ENCODE results near the gene FDX1.
"Not testable (repeated sequence)": the region's sequence is repeated elsewhere in the genome, so short reads cannot be mapped to it uniquely, and the experiment has no call there.

FDX1 gene

DNA sequence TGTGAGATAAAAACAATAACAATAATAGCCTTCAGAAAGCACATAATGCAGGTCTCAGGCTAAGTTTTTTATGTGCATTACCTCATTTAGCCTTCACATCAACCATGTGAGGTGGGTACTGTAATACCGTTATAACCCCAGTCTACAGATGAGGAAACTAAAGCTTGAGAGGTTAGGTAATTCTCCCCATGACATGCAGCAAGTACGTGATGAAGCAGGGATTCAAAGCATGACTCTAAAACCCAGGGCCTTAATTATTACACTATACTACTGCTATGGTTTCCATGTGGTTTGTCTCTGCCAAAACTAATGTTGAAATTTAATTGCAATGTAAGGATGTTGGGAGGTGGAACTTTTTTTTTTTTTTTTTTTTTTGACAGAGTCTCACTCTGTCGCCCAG is 37.7 kb upstream of the FDX1 start:
- peak in 1 of 2 experiments; percentile 31 for DNase-seq (ENCODE audit: low read depth in 1 of 2, low spot score in 1 of 2)
- H3K27me3 ChIP-seq (ENCODE audit: insufficient read depth, poor library complexity, severe bottlenecking) = no peaks in the 10 kb centered on the region
- TF ChIP-seq GABPA (IDR thresholded peaks at IDR 0.05; ENCODE audit: low read depth) = no peak
- TF ChIP-seq, protein P1, sequence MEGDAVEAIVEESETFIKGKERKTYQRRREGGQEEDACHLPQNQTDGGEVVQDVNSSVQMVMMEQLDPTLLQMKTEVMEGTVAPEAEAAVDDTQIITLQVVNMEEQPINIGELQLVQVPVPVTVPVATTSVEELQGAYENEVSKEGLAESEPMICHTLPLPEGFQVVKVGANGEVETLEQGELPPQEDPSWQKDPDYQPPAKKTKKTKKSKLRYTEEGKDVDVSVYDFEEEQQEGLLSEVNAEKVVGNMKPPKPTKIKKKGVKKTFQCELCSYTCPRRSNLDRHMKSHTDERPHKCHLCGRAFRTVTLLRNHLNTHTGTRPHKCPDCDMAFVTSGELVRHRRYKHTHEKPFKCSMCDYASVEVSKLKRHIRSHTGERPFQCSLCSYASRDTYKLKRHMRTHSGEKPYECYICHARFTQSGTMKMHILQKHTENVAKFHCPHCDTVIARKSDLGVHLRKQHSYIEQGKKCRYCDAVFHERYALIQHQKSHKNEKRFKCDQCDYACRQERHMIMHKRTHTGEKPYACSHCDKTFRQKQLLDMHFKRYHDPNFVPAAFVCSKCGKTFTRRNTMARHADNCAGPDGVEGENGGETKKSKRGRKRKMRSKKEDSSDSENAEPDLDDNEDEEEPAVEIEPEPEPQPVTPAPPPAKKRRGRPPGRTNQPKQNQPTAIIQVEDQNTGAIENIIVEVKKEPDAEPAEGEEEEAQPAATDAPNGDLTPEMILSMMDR (IDR thresholded peaks at IDR 0.05; ENCODE audit: insufficient read depth, low read length) = no peak
- no peak for TF ChIP-seq SPI1 (IDR thresholded peaks at IDR 0.05; ENCODE audit: borderline replicate concordance, low read depth)
- TF ChIP-seq POLR2AphosphoS5 (IDR thresholded peaks at IDR 0.05; ENCODE audit: low read depth) = no peak
- TF ChIP-seq, protein P2, sequence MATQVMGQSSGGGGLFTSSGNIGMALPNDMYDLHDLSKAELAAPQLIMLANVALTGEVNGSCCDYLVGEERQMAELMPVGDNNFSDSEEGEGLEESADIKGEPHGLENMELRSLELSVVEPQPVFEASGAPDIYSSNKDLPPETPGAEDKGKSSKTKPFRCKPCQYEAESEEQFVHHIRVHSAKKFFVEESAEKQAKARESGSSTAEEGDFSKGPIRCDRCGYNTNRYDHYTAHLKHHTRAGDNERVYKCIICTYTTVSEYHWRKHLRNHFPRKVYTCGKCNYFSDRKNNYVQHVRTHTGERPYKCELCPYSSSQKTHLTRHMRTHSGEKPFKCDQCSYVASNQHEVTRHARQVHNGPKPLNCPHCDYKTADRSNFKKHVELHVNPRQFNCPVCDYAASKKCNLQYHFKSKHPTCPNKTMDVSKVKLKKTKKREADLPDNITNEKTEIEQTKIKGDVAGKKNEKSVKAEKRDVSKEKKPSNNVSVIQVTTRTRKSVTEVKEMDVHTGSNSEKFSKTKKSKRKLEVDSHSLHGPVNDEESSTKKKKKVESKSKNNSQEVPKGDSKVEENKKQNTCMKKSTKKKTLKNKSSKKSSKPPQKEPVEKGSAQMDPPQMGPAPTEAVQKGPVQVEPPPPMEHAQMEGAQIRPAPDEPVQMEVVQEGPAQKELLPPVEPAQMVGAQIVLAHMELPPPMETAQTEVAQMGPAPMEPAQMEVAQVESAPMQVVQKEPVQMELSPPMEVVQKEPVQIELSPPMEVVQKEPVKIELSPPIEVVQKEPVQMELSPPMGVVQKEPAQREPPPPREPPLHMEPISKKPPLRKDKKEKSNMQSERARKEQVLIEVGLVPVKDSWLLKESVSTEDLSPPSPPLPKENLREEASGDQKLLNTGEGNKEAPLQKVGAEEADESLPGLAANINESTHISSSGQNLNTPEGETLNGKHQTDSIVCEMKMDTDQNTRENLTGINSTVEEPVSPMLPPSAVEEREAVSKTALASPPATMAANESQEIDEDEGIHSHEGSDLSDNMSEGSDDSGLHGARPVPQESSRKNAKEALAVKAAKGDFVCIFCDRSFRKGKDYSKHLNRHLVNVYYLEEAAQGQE (IDR thresholded peaks at IDR 0.05; ENCODE audit: insufficient replicate concordance, low read depth) = no peak

DNA sequence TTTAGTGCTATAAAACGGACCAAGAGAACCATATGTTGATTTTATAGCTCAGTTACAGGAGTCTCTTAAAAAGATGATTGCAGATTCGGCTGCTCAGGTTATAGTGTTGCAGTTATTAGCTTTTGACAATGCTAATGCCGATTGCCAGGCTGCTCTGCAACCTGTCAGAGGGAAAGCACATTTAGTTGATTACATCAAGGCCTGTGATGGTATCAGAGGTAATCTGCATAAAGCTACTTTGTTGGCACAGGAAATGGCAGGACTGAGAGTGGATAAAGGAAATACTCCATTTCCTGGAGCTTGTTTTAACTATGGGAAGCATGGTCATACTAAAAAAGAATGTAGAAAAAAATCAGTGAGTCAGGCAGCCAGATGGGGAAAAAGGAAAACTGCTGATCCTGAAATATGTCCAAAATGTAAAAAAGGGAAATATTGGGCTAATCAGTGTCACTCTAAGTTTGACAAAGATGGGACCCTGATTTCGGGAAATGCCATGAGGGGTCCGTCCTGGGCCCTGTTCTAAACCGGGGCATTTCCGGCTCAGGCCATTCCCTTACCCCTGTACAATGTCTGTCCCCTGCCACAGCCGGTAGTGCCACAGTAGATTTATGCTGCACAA is 32.0 kb upstream of the FDX1 start:
- H3K27ac ChIP-seq (replicated peaks); H3K27me3 ChIP-seq (ENCODE audit: insufficient read depth, poor library complexity, severe bottlenecking); DNase-seq (ENCODE audit: low read depth in 1 of 2, low spot score in 1 of 2); H3K4me3 ChIP-seq (replicated peaks; ENCODE audit: insufficient read depth, low read length): not testable (repeated sequence)

More for the DNA sequence above, 37.7 kb upstream of the FDX1 start:
- Histone ChIP-seq H3K4me3 (replicated peaks; ENCODE audit: insufficient read depth, low read length) (no peak overlapping the region), H3K27ac (replicated peaks) (no peak overlapping the region)

DNA sequence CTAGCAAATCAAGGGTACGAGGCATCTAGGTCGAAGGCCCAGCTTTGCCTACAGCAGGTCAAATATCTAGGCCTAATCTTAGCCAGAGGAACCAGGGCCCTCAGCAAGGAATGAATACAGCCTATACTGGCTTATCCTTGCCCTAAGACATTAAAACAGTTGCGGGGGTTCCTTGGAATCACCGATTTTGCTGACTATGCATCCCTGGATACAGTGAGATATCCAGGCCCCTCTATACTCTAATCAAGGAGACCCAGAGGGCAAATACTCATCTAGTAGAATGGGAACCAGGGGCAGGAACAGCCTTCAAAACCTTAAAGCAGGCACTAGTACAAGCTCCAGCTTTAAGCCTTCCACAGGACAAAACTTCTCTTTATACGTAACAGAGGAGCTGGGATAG is 26.2 kb upstream of the FDX1 start:
- not testable (repeated sequence) for H3K27me3 ChIP-seq (ENCODE audit: insufficient read depth, poor library complexity, severe bottlenecking); H3K4me3 ChIP-seq (replicated peaks; ENCODE audit: insufficient read depth, low read length); DNase-seq (ENCODE audit: low read depth in 1 of 2, low spot score in 1 of 2); H3K27ac ChIP-seq (replicated peaks)

DNA sequence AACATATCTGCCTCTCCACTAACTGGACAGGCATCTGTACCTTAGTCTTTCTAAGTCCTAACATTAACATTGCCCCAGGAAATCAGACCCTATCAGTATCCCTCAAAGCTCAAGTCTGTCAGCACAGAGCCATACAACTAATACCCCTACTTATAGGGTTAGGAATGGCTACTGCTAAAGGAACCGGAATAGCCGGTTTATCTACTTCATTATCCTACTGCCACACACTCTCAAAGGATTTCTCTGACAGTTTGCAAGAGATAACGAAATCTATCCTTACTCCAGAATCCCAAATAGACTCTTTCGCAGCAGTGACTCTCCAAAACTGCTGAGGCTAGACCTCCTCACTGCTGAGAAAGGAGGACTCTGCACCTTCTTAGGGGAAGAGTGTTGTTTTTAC is 24.1 kb upstream of the FDX1 start:
- not testable (repeated sequence) for H3K27me3 ChIP-seq (ENCODE audit: insufficient read depth, poor library complexity, severe bottlenecking); H3K27ac ChIP-seq (replicated peaks); H3K4me3 ChIP-seq (replicated peaks; ENCODE audit: insufficient read depth, low read length); DNase-seq (ENCODE audit: low read depth in 1 of 2, low spot score in 1 of 2)

DNA sequence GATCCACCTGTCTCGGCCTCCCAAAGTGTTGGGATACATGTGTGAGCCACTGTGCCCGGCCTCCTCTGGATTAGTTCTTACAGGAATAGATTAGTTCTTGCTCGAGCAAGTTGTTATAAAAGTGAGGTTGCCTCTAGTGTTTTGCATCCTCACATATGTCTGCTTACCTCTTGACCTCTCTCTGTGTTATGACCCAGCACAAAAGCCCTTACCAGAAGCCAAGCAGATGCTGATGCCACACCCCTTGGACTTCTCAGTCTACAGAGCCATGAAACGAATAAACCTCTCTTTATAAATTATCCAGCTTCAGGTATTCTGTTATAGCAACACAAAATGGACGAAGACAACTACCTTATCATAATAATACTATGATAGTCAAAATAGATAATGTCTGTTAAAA is 22.4 kb upstream of the FDX1 start:
- TF ChIP-seq POLR2AphosphoS5 (IDR thresholded peaks at IDR 0.05; ENCODE audit: low read depth) (no peak), SPI1 (IDR thresholded peaks at IDR 0.05; ENCODE audit: borderline replicate concordance, low read depth) (no peak), GABPA (IDR thresholded peaks at IDR 0.05; ENCODE audit: low read depth) (no peak)
- TF ChIP-seq, protein P2 (IDR thresholded peaks at IDR 0.05; ENCODE audit: insufficient replicate concordance, low read depth) = no peak
- TF ChIP-seq, protein P1 (IDR thresholded peaks at IDR 0.05; ENCODE audit: insufficient read depth, low read length) = no peak
- Histone ChIP-seq H3K27me3 (ENCODE audit: insufficient read depth, poor library complexity, severe bottlenecking) (no peaks in the 10 kb centered on the region), H3K27ac (replicated peaks) (no peak overlapping the region), H3K4me3 (replicated peaks; ENCODE audit: insufficient read depth, low read length) (no peak overlapping the region)
- DNase-seq (ENCODE audit: low read depth in 1 of 2, low spot score in 1 of 2) = no peak
